NCI-H2196 (cell line): ENCODE results near the gene PRRX2.
"Not testable (repeated sequence)": the region's sequence is repeated elsewhere in the genome, so short reads cannot be mapped to it uniquely, and the experiment has no call there.

Experiments
- DNase-seq: peaks from one replicate; lab custom pipeline; 2025; ENCODE audit not compliant: unreplicated experiment; lab: John Stamatoyannopoulos, UW

PRRX2 gene

GRCh38 chr9:129751841-129752801 lies 86.7 kb downstream of the PRRX2 start:
- peak; percentile 77 for DNase-seq

- no peak for DNase-seq
Measured at GRCh38 chr9:129752900-129753729, 87.7 kb downstream of the PRRX2 start, which contains the start of gene PTGES. Gene PTGES (minus strand): TSS chr9:129753042. CDS start chr9:129753012, 30 bp downstream.

- no peak for DNase-seq
Measured at GRCh38 chr9:129755151-129755550, 89.7 kb downstream of the PRRX2 start.

- no peak for DNase-seq
Measured at GRCh38 chr9:129756191-129756590, 90.7 kb downstream of the PRRX2 start.

- no peak for DNase-seq
Measured at GRCh38 chr9:129757045-129757444, 91.6 kb downstream of the PRRX2 start.

- DNase-seq, result no peak
Measured at GRCh38 chr9:129759319-129759718, 93.9 kb downstream of the PRRX2 start.

GRCh38 chr9:129759804-129760502 lies 94.5 kb downstream of the PRRX2 start:
- DNase-seq, result no peak

GRCh38 chr9:129760784-129761183 lies 95.3 kb downstream of the PRRX2 start:
- DNase-seq, result not testable (repeated sequence)

- DNase-seq, result no peak
Measured at GRCh38 chr9:129761293-129761900, 96.0 kb downstream of the PRRX2 start.

GRCh38 chr9:129761901-129762369 lies 96.5 kb downstream of the PRRX2 start:
- peak; percentile 18 for DNase-seq

- not testable (repeated sequence) for DNase-seq
Measured at GRCh38 chr9:129762370-129762984, 97.0 kb downstream of the PRRX2 start.

GRCh38 chr9:129762985-129763926 lies 97.8 kb downstream of the PRRX2 start:
- DNase-seq, result no peak

- no peak for DNase-seq
Measured at GRCh38 chr9:129765764-129766317, 100.4 kb downstream of the PRRX2 start.

GRCh38 chr9:129768486-129768885 lies 103.0 kb downstream of the PRRX2 start:
- DNase-seq, result no peak

GRCh38 chr9:129769669-129770068 lies 104.2 kb downstream of the PRRX2 start:
- no peak for DNase-seq

GRCh38 chr9:129770741-129771140 lies 105.3 kb downstream of the PRRX2 start:
- no peak for DNase-seq
